H1 (cell line): ENCODE results near the gene SLC16A8. TPM values are rescaled to one million over a fixed set of nuclear protein-coding genes. Genes with fewer than 3 reads are reported as not detected.
A peak's percentile ranks its signal among the peaks of the same experiment; 100 is the strongest.

Experiments used
- CTCF ChIA-PET: fragments of 300-600 bp; sonication (Branson Sonifier 250); formaldehyde crosslinking; loops from one replicate; lab custom pipeline; 2021; ENCODE audit not compliant: partially characterized antibody; lab: Charles Lee
- POLR2A ChIA-PET: fragments of 300-600 bp; sonication (Branson Sonifier 250); formaldehyde crosslinking; loops from one replicate; lab custom pipeline; 2021; ENCODE audit warnings: inconsistent platforms; ENCODE audit not compliant: partially characterized antibody; lab: Charles Lee
- DNase-seq, 2 experiments: peaks; one replicate each; pipeline versions ENCODE4 v3.0.0 to v3.0.0-alpha.2; 2010 to 2022; ENCODE audit warnings: low spot score in 2 of 2, low read depth in 1 of 2, mixed read lengths in 1 of 2
- FAIRE-seq: peaks from 2 replicates; lab custom pipeline; 2011; peaks lifted over from hg19 to GRCh38; lab: Jason Lieb, UNC
- H2AFZ ChIP-seq: 2 replicates; pipeline ENCODE4 v1.8.1; 2012; ENCODE audit warnings: low read length, inconsistent platforms
- H2AK5ac ChIP-seq: 2 replicates; pipeline ENCODE4 v1.6.1; 2013; ENCODE audit warnings: low read depth, low read length
- H2BK120ac ChIP-seq: replicated peaks from 2 replicates; pipeline ENCODE3; 2013; ENCODE audit warnings: low read depth, low read length, inconsistent platforms
- H2BK12ac ChIP-seq: 2 replicates; pipeline ENCODE4 v1.6.1; 2013; ENCODE audit warnings: low read depth, low read length
- H2BK15ac ChIP-seq: 2 replicates; pipeline ENCODE4 v1.6.1; 2013; ENCODE audit warnings: low read length
- H2BK20ac ChIP-seq: 2 replicates; pipeline ENCODE4 v1.6.1; 2013; ENCODE audit warnings: low read length
- H2BK5ac ChIP-seq: 2 replicates; pipeline ENCODE4 v1.6.1; 2013; ENCODE audit warnings: low read depth, low read length
- H3K14ac ChIP-seq: 2 replicates; pipeline ENCODE4 v1.6.1; 2013; ENCODE audit warnings: inconsistent platforms; ENCODE audit not compliant: insufficient read length
- H3K18ac ChIP-seq: 2 replicates; pipeline ENCODE4 v1.6.1; 2013; ENCODE audit warnings: low read length; ENCODE audit errors: extremely low read depth
- H3K23ac ChIP-seq: 2 replicates; pipeline ENCODE4 v1.6.1; 2013; ENCODE audit warnings: inconsistent platforms; ENCODE audit not compliant: insufficient read length
- H3K23me2 ChIP-seq: 2 replicates; pipeline ENCODE4 v1.6.1; 2013; ENCODE audit warnings: low read depth, low read length
- H3K27ac ChIP-seq: 2 replicates; pipeline ENCODE4 v1.6.1; 2011; ENCODE audit warnings: low read depth, low read length, inconsistent platforms
- H3K27me3 ChIP-seq, 4 experiments: replicated peaks in 1 of 4; 1 replicate in 1 of 4; 2 replicates in 3 of 4; pipeline versions ENCODE4 v1.6.1 to v1.8.1; 2011 to 2013; ENCODE audit warnings: low read length in 3 of 4, mild to moderate bottlenecking in 3 of 4, inconsistent platforms in 2 of 4, mixed read lengths in 2 of 4, moderate library complexity in 1 of 4; ENCODE audit not compliant: control insufficient read depth in 3 of 4, insufficient read depth in 3 of 4; ENCODE audit errors: extremely low read depth in 1 of 4
- H3K36me3 ChIP-seq, 4 experiments: 2 replicates each; pipeline versions ENCODE4 v1.6.1 to v1.8.1; 2011 to 2013; ENCODE audit warnings: mild to moderate bottlenecking in 4 of 4, low read length in 3 of 4, moderate library complexity in 2 of 4, control low read depth in 1 of 4, inconsistent platforms in 1 of 4; ENCODE audit not compliant: insufficient read depth in 4 of 4, control insufficient read depth in 2 of 4
- H3K4ac ChIP-seq: replicated peaks from 2 replicates; pipeline ENCODE3; 2013; ENCODE audit warnings: low read length, low read depth, mixed read lengths, inconsistent platforms; ENCODE audit not compliant: insufficient read length
- H3K4me1 ChIP-seq, 4 experiments: replicated peaks in 1 of 4; 1 replicate in 1 of 4; 2 replicates in 3 of 4; pipeline versions ENCODE4 v1.6.1 to v1.8.1; 2011 to 2013; ENCODE audit warnings: low read length in 3 of 4, inconsistent platforms in 2 of 4, mixed read lengths in 1 of 4; ENCODE audit not compliant: insufficient read depth in 4 of 4, control insufficient read depth in 3 of 4
- H3K4me2 ChIP-seq, 2 experiments: 2 replicates each; pipeline versions ENCODE4 v1.6.1 to v1.8.1; 2011 to 2013; ENCODE audit warnings: low read depth in 2 of 2, low read length in 2 of 2, control low read depth in 1 of 2, inconsistent platforms in 1 of 2, mild to moderate bottlenecking in 1 of 2; ENCODE audit not compliant: insufficient read depth in 1 of 2
- H3K4me3 ChIP-seq, 4 experiments: fragments of 200-600, 300-600 bp in 1 of 4; sonication (generic), shearing (Covaris generic), sonication (Bioruptor Twin) in 1 of 4; 2 replicates each; pipeline versions ENCODE4 v1.5.1 to v1.8.1; 2011 to 2016; ENCODE audit warnings: low read length in 4 of 4, low read depth in 3 of 4, control low read depth in 2 of 4, inconsistent platforms in 2 of 4, mild to moderate bottlenecking in 2 of 4, mixed read lengths in 1 of 4, moderate library complexity in 1 of 4; ENCODE audit not compliant: insufficient read depth in 2 of 4; ENCODE audit errors: extremely low read depth in 1 of 4
- H3K56ac ChIP-seq: replicated peaks from 2 replicates; pipeline ENCODE3; 2013; ENCODE audit warnings: low read depth, mild to moderate bottlenecking, mixed read lengths, low read length, inconsistent platforms; ENCODE audit not compliant: insufficient read length
- H3K79me1 ChIP-seq: 2 replicates; pipeline ENCODE4 v1.6.1; 2013; ENCODE audit warnings: low read depth, low read length, control low read depth
- H3K79me2 ChIP-seq, 2 experiments: 2 replicates each; pipeline versions ENCODE4 v1.6.1 to v1.8.1; 2012 to 2013; ENCODE audit warnings: low read length in 2 of 2, mild to moderate bottlenecking in 2 of 2, inconsistent platforms in 1 of 2; ENCODE audit not compliant: insufficient read depth in 2 of 2, control insufficient read depth in 1 of 2
- H3K9ac ChIP-seq, 4 experiments: replicated peaks in 1 of 4; 1 replicate in 1 of 4; 2 replicates in 3 of 4; pipeline versions ENCODE4 v1.6.1 to v1.8.1; 2011 to 2013; ENCODE audit warnings: low read depth in 3 of 4, low read length in 3 of 4, control low read depth in 2 of 4, mild to moderate bottlenecking in 2 of 4, moderate library complexity in 2 of 4, inconsistent platforms in 1 of 4; ENCODE audit errors: extremely low read depth in 1 of 4
- H3K9me3 ChIP-seq, 2 experiments: 2 replicates each; pipeline versions ENCODE4 v1.6.1 to v1.8.1; 2012 to 2013; ENCODE audit warnings: mild to moderate bottlenecking in 2 of 2, moderate library complexity in 2 of 2, control low read depth in 1 of 2, inconsistent platforms in 1 of 2, low read depth in 1 of 2, low read length in 1 of 2, mixed read lengths in 1 of 2; ENCODE audit not compliant: insufficient read depth in 2 of 2
- H4K20me1 ChIP-seq, 2 experiments: replicated peaks in 1 of 2; 2 replicates each; pipeline versions ENCODE3 to v1.8.1; 2011 to 2013; ENCODE audit warnings: inconsistent platforms in 2 of 2, low read length in 2 of 2, mild to moderate bottlenecking in 1 of 2; ENCODE audit not compliant: insufficient read depth in 2 of 2, control insufficient read depth in 1 of 2
- H4K5ac ChIP-seq: 2 replicates; pipeline ENCODE4 v1.6.1; 2013; ENCODE audit warnings: low read length, low read depth, mixed read lengths, inconsistent platforms; ENCODE audit not compliant: insufficient read length
- H4K8ac ChIP-seq: 2 replicates; pipeline ENCODE4 v1.8.0; 2013; ENCODE audit warnings: mild to moderate bottlenecking, moderate library complexity, low read length, inconsistent platforms; ENCODE audit not compliant: insufficient read depth; ENCODE audit errors: extremely low read depth
- H4K91ac ChIP-seq: replicated peaks from 2 replicates; pipeline ENCODE3; 2013; ENCODE audit warnings: low read length, mixed read lengths, inconsistent platforms; ENCODE audit not compliant: insufficient read length
- BRCA1 ChIP-seq: IDR thresholded peaks from 2 replicates; pipeline ENCODE4 v1.6.1; 2012; ENCODE audit warnings: low read depth, low read length, improper control_type of control experiment
- EZH2 ChIP-seq: fragments of 200-600 bp; sonication (generic); IDR thresholded peaks from 2 replicates; pipeline ENCODE4 v1.7.1; 2012; ENCODE audit warnings: low read depth, mild to moderate bottlenecking, moderate library complexity, low read length, inconsistent platforms; ENCODE audit not compliant: severe bottlenecking
- POLR2AphosphoS5 ChIP-seq: IDR thresholded peaks from 2 replicates; pipeline ENCODE4 v1.6.1; 2011; ENCODE audit warnings: low read depth, low read length
- SP4 ChIP-seq: IDR thresholded peaks from 2 replicates; pipeline ENCODE4 v1.6.1; 2012; ENCODE audit warnings: low read length, inconsistent platforms
- TEAD4 ChIP-seq: IDR thresholded peaks from 2 replicates; pipeline ENCODE4 v1.6.1; 2012; ENCODE audit warnings: low read depth, low read length, inconsistent platforms, mixed read lengths
- ZNF274 ChIP-seq: IDR thresholded peaks from 2 replicates; pipeline ENCODE4 v1.7.0; 2012; ENCODE audit warnings: low read length, borderline replicate concordance; ENCODE audit errors: extremely low read depth
- WGBS, 2 experiments: shearing (Covaris generic) in 1 of 2; methylation state at CpG; one replicate each; pipeline versions ENCODE4 v1.1.6 to v1.1.7; 2013 to 2015; ENCODE audit warnings: low lambda C conversion rate in 2 of 2, mixed read lengths in 2 of 2, inconsistent platforms in 1 of 2, low coverage in 1 of 2, missing lambda C conversion rate in 1 of 2; ENCODE audit not compliant: insufficient replicate concordance in 2 of 2, insufficient coverage in 1 of 2, insufficient read length in 1 of 2; ENCODE audit errors: extremely low coverage in 1 of 2, missing lambda C conversion rate in 1 of 2; 5-methylcytosine and 5-hydroxymethylcytosine counted together
- polyA plus RNA-seq, 7 experiments: library from polyadenylated mRNA; depleted of rRNA in 3 of 7; stranded (reverse) in 5 of 7; unstranded in 2 of 7; fragments of >200 nt in 5 of 7; fragments of 200-250 nt in 2 of 7; gene quantifications; 1 replicate in 5 of 7; 2 replicates in 1 of 7; 4 replicates in 1 of 7; pipeline versions ENCODE4 v1.2.1 to v1.2.3, GENCODE V29; 2011 to 2013; ENCODE audit warnings: missing spikeins in 2 of 7, mixed read lengths in 2 of 7
- total RNA-seq: library from RNA; stranded (reverse); fragmentation: NEBNext Ultra II Directional; extraction: Animal tissue kit (Norgen Biotek cat#: 25700); gene quantifications from 2 replicates; pipeline ENCODE4 v1.2.1, GENCODE V29; 2021

The SLC16A8 gene
- total and polyA plus RNA-seq, 2 of the 8 experiments (the other 6 are each of a cell fraction or from before 2014, with no cell fraction given) = 0.70 TPM; not detected in 1

DNA sequence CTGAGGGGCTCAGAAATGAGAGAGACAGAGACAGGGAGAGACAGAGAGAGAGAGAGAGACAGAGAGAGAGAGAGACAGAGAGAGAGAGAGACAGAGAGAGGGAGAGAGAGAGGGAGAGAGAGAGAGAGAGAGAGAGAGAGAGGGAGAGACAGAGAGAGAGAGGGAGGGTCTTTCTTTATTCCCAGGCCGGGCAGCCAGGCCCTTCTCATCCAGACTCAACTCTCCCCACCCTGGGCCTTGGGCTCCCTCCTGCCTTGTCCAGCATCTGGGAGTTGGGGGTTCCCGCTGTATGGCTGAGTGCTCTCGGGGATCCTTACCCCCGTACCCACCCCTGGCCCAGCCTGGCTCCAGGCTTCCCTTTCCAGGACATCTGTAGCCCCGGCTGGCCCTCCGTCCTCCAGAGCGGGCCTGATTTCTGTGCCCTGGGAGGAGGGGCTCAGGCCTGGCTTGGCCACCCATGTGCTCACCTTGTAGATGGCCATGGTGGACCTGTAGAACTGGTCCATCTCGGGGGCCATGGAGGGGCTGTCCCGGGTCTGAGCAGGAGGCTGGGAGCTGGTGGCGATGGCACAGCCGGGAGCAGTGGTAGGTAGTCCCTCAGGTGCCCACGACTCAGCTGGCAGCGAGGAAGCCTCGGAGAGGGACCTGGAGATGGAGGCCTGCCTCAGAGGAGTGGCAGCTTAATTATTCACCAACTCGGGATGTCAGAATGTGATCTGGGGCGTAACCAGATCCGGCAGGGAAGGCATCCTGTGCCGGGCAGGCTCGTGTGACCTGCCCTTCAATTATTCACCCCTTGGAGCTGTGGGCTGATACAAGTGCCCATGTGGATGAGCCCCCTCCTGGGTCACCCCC, 26.3 kb upstream of the SLC16A8 start, which contains the start of gene BAIAP2L2:
Gene BAIAP2L2 (minus strand): TSS at position 677 of the 855 bp plus-strand sequence. CDS start 159 bp downstream, at position 518.
- whole genome bisulfite sequencing, 2 experiments = 73% methylated on average over 17 of the region's 19 CpGs; no CpG with 5 or more reads in 1 of the 2 experiments
- CTCF ChIA-PET = interaction anchor here (0.6 to 10.2 kb wide), 13 partner anchors 9 to 120 kb away, joined by 3 to 194 read pairs (median 4); no protein-coding TSS in a partner anchor

More for the DNA sequence above, 26.3 kb upstream of the SLC16A8 start, which contains the start of gene BAIAP2L2:
- TF ChIP-seq EZH2 (no peak), SP4 (no peak), BRCA1 (no peak), TEAD4 (no peak), POLR2AphosphoS5 (no peak), ZNF274 (no peak)
- Histone ChIP-seq H2AK5ac (0 out of 2 replicates have a peak within 1 kb of the TSS, but pooled peaks have one; percentile 24), H3K4ac (no peak within 1 kb of the TSS), H2BK20ac (no peak within 1 kb of the TSS), H3K4me3 (no peak within 1 kb of the TSS), H3K4me2 (no peak within 1 kb of the TSS; a peak in 1 of 4 replicates), H3K18ac (peak within 1 kb of the TSS; percentile 9; the same call in 1 of the 2 replicates), H3K9me3 (no peaks in the 10 kb centered on the region), H3K79me1 (no peaks in the 10 kb centered on the region), H3K23me2 (0 out of 2 replicates have a peak, but pooled peaks cover 1% of the 10 kb centered on the region), H3K9ac (no peak within 1 kb of the TSS), H3K27me3 (no peaks in the 10 kb centered on the region; a peak in 2 of 7 replicates), H4K5ac (no peak within 1 kb of the TSS), H4K8ac (peak within 1 kb of the TSS; percentile 57; the same call in 1 of the 2 replicates), H3K79me2 (no peaks in the 10 kb centered on the region), H2BK12ac (no peak within 1 kb of the TSS), H3K27ac (no peak within 1 kb of the TSS), H4K20me1 (no peaks in the 10 kb centered on the region), H2BK5ac (no peak within 1 kb of the TSS), H2BK120ac (no peak within 1 kb of the TSS), H3K36me3 (no peaks in the 10 kb centered on the region), H4K91ac (no peak within 1 kb of the TSS), H3K56ac (no peak within 1 kb of the TSS), H2AFZ (no peak within 1 kb of the TSS), H2BK15ac (no peak within 1 kb of the TSS), H3K4me1 (peaks cover 0 to 9% (median 7%) of the 10 kb centered on the region in 4 experiments; a peak in 3 of 7 replicates), H3K14ac (no peak within 1 kb of the TSS), H3K23ac (no peak within 1 kb of the TSS)
- no peak for FAIRE-seq
- POLR2A ChIA-PET = interaction anchor here (0.7 to 1.4 kb wide), 4 partner anchors 10 to 80 kb away, joined by 3 to 4 read pairs (median 3); no protein-coding TSS in a partner anchor
- DNase-seq = no peak
